Liver (tissue), 9 donors: ENCODE data around the gene CLDN25. TPM values are rescaled to one million over a fixed set of nuclear protein-coding genes. Genes with fewer than 3 reads are reported as not detected.

Source experiments
- DNase-seq: peaks from one replicate; pipeline ENCODE4 v3.0.0-alpha.2; 2017; ENCODE audit warnings: low spot score
- H3K27ac ChIP-seq, 2 donors: one replicate each; pipeline ENCODE4 v1.7.0; 2013; ENCODE audit warnings: inconsistent platforms in 2 of 2, low read length in 2 of 2, control low read depth in 1 of 2, low read depth in 1 of 2, mild to moderate bottlenecking in 1 of 2
- H3K27me3 ChIP-seq, 4 donors: one replicate each; pipeline versions ENCODE4 v1.6.1 to v1.7.0; 2013; ENCODE audit warnings: low read length in 3 of 4, inconsistent platforms in 1 of 4, mild to moderate bottlenecking in 1 of 4, moderate library complexity in 1 of 4; ENCODE audit not compliant: control insufficient read depth in 4 of 4, insufficient read depth in 4 of 4
- H3K36me3 ChIP-seq, 4 donors: one replicate each; pipeline versions ENCODE4 v1.6.1 to v1.7.0; 2013; ENCODE audit warnings: low read length in 3 of 4, mild to moderate bottlenecking in 3 of 4, low read depth in 1 of 4, moderate library complexity in 1 of 4; ENCODE audit not compliant: control insufficient read depth in 4 of 4, insufficient read depth in 3 of 4
- H3K4me1 ChIP-seq, 4 donors: one replicate each; pipeline versions ENCODE4 v1.6.1 to v1.7.0; 2013; ENCODE audit warnings: low read length in 3 of 4, mild to moderate bottlenecking in 3 of 4, moderate library complexity in 1 of 4; ENCODE audit not compliant: control insufficient read depth in 4 of 4, insufficient read depth in 4 of 4
- H3K4me3 ChIP-seq, 3 donors: one replicate each; pipeline versions ENCODE4 v1.6.1 to v1.7.0; 2013; ENCODE audit warnings: low read length in 3 of 3, control low read depth in 1 of 3, low read depth in 1 of 3, mild to moderate bottlenecking in 1 of 3
- H3K9ac ChIP-seq, 2 donors: one replicate each; pipeline ENCODE4 v1.7.0; 2013; ENCODE audit warnings: low read length in 2 of 2, mild to moderate bottlenecking in 2 of 2, moderate library complexity in 2 of 2, control low read depth in 1 of 2, low read depth in 1 of 2
- H3K9me3 ChIP-seq, 4 donors: one replicate each; pipeline versions ENCODE4 v1.6.1 to v1.7.0; 2013; ENCODE audit warnings: low read length in 3 of 4; ENCODE audit not compliant: control insufficient read depth in 4 of 4
- EGR1 ChIP-seq, 2 donors: IDR thresholded peaks; 2 replicates each; pipeline ENCODE4 v1.6.1; 2016 to 2018; ENCODE audit warnings: antibody characterized with exemption in 2 of 2, low read depth in 2 of 2
- FOXA1 ChIP-seq: IDR thresholded peaks from 2 replicates; pipeline ENCODE4 v1.6.1; 2016; ENCODE audit warnings: antibody characterized with exemption
- FOXA2 ChIP-seq: IDR thresholded peaks from 2 replicates; pipeline ENCODE4 v1.6.1; 2016; ENCODE audit warnings: antibody characterized with exemption
- GABPA ChIP-seq, 2 donors: IDR thresholded peaks in 1 of 2; conservative IDR thresholded peaks in 1 of 2; 2 replicates each; pipeline ENCODE4 v1.6.1; 2016; ENCODE audit warnings: antibody characterized with exemption in 2 of 2, mild to moderate bottlenecking in 1 of 2, moderate library complexity in 1 of 2
- HNF4A ChIP-seq, 2 donors: conservative IDR thresholded peaks; 2 replicates each; pipeline ENCODE4 v1.6.1; 2016; ENCODE audit warnings: antibody characterized with exemption in 2 of 2, mild to moderate bottlenecking in 2 of 2
- HNF4G ChIP-seq: IDR thresholded peaks from 2 replicates; pipeline ENCODE4 v1.6.1; 2016; ENCODE audit warnings: antibody characterized with exemption
- JUND ChIP-seq, 2 donors: IDR thresholded peaks; 2 replicates each; pipeline ENCODE4 v1.6.1; 2016; ENCODE audit warnings: antibody characterized with exemption in 2 of 2
- RAD21 ChIP-seq, 2 donors: IDR thresholded peaks; 2 replicates each; pipeline ENCODE4 v1.6.1; 2016; ENCODE audit warnings: antibody characterized with exemption in 2 of 2, mild to moderate bottlenecking in 2 of 2
- RXRA ChIP-seq, 2 donors: IDR thresholded peaks; 2 replicates each; pipeline ENCODE4 v1.6.1; 2017 to 2018; ENCODE audit warnings: antibody characterized with exemption in 2 of 2, mild to moderate bottlenecking in 1 of 2
- SP1 ChIP-seq: IDR thresholded peaks from 2 replicates; pipeline ENCODE4 v1.6.1; 2018; ENCODE audit warnings: antibody characterized with exemption, mild to moderate bottlenecking
- TAF1 ChIP-seq: conservative IDR thresholded peaks from 2 replicates; pipeline ENCODE4 v1.6.1; 2016; ENCODE audit warnings: antibody characterized with exemption, mild to moderate bottlenecking
- WGBS: extraction: QIAGEN DNeasy Blood & Tissue Kit; methylation state at CpG from one replicate; pipeline ENCODE4 v1.1.7; 2013; 5-methylcytosine and 5-hydroxymethylcytosine counted together
- polyA plus RNA-seq, 2 donors: library from polyadenylated mRNA; stranded (reverse) in 1 of 2; unstranded in 1 of 2; fragments of 200-250 nt in 1 of 2; fragments of >200 nt in 1 of 2; fragmentation: Nextera tagmentation in 1 of 2; extraction: Ambion mirVana in 1 of 2; gene quantifications; one replicate each; pipeline versions ENCODE4 v1.2.1 to v1.2.3, GENCODE V29; 2013 to 2015
- total RNA-seq, 2 donors: library from RNA; depleted of rRNA; stranded (reverse); fragments of >200 nt; gene quantifications; one replicate each; pipeline ENCODE4 v1.2.3, GENCODE V29; 2014
- TF ChIP-seq, protein P1 (sequence below): IDR thresholded peaks from 2 replicates; pipeline ENCODE4 v1.6.1; 2016; ENCODE audit warnings: antibody characterized with exemption
- TF ChIP-seq, protein P2 (sequence below): IDR thresholded peaks from 2 replicates; pipeline ENCODE4 v1.6.1; 2016; ENCODE audit warnings: antibody characterized with exemption
- TF ChIP-seq, protein P3 (sequence below): IDR thresholded peaks from 2 replicates; pipeline ENCODE4 v1.6.1; 2016; ENCODE audit warnings: antibody characterized with exemption
- TF ChIP-seq, protein P4 (sequence below): IDR thresholded peaks from 2 replicates; pipeline ENCODE4 v1.6.1; 2016; ENCODE audit warnings: antibody characterized with exemption, mild to moderate bottlenecking
- TF ChIP-seq, protein P5 (sequence below): fragments of 150-350 bp; IDR thresholded peaks from 2 replicates; pipeline ENCODE4 v1.5.1; 2017; ENCODE audit warnings: improper control_type of control experiment, low read depth, low read length; ENCODE audit not compliant: missing input control
- donor health status: healthy.
- donor health status: healthy.
- donor health status: healthy.
- donor health status: healthy.
- donor health status: healthy.

The CLDN25 gene
- total and polyA plus RNA-seq, 4 donors, result not detected

DNA sequence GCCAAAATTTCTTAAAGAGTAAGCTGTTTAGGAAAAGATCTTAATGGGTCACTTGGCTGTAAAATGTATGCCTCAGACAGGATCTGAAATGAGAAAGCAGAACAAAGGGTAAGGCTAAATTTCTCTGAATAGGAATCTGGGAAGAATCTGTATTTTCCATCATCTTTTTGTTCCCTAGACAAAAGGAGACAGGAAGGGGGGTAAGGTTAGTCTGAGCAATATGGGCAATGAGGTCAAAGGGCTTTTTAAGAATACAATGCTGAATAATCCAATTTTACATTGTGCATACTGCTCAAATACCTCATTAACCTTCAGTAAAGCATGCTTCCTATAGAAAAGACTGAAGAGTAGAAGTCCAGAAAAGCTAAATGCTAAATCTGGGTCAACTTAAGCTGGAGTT lies 34.6 kb downstream of the CLDN25 start:
- H3K4me1 ChIP-seq, result no peaks in the 10 kb centered on the region
- no peaks in the 10 kb centered on the region for H3K27me3 ChIP-seq
- TF ChIP-seq GABPA (IDR thresholded peaks at IDR 0.05 in 1 of 2, conservative IDR thresholded peaks at IDR 0.05 in 1 of 2), result no peak
- TF ChIP-seq, protein P1, sequence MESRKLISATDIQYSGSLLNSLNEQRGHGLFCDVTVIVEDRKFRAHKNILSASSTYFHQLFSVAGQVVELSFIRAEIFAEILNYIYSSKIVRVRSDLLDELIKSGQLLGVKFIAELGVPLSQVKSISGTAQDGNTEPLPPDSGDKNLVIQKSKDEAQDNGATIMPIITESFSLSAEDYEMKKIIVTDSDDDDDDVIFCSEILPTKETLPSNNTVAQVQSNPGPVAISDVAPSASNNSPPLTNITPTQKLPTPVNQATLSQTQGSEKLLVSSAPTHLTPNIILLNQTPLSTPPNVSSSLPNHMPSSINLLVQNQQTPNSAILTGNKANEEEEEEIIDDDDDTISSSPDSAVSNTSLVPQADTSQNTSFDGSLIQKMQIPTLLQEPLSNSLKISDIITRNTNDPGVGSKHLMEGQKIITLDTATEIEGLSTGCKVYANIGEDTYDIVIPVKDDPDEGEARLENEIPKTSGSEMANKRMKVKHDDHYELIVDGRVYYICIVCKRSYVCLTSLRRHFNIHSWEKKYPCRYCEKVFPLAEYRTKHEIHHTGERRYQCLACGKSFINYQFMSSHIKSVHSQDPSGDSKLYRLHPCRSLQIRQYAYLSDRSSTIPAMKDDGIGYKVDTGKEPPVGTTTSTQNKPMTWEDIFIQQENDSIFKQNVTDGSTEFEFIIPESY, result no peak
- TF ChIP-seq, protein P2, sequence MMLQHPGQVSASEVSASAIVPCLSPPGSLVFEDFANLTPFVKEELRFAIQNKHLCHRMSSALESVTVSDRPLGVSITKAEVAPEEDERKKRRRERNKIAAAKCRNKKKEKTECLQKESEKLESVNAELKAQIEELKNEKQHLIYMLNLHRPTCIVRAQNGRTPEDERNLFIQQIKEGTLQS, result no peak
- no peak for TF ChIP-seq EGR1 (IDR thresholded peaks at IDR 0.05; ENCODE audit: low read depth in 2 of 2)
- no peak for TF ChIP-seq RAD21 (IDR thresholded peaks at IDR 0.05)
- no peak for TF ChIP-seq HNF4G
- no peak for TF ChIP-seq TAF1
- TF ChIP-seq, protein P3, sequence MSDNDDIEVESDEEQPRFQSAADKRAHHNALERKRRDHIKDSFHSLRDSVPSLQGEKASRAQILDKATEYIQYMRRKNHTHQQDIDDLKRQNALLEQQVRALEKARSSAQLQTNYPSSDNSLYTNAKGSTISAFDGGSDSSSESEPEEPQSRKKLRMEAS, result no peak
- DNase-seq, result no peak
- H3K4me3 ChIP-seq, result no peak overlapping the region
- peaks cover 3 to 14% (median 5%) of the 10 kb centered on the region in 4 donors for H3K36me3 ChIP-seq
- no peak overlapping the region for H3K27ac ChIP-seq
- H3K9me3 ChIP-seq, result no peaks in the 10 kb centered on the region
- no peak overlapping the region for H3K9ac ChIP-seq

DNA sequence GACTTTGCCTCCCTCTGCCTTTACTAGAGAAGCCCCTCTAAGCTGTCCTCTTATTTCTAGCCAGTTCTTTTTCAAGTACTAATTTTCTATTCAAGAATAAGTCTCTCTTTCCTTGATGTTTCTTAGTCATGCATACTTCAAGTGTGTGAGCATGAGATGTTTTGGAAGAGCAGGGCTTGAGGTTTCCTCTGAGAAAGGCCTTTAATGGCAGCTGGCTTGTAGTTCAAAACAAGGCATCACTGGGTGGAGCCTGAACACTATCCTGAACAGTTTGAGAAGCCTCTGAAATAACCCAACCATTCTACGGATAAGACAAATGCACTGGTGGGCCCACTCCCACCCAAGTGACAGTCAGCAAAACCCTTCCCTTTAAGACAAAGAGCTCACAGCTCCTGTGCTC lies 37.6 kb downstream of the CLDN25 start:
- no peak overlapping the region for H3K9ac ChIP-seq
- no peaks in the 10 kb centered on the region for H3K4me1 ChIP-seq
- no peaks in the 10 kb centered on the region for H3K9me3 ChIP-seq
- TF ChIP-seq JUND (IDR thresholded peaks at IDR 0.05) (no peak), RXRA (IDR thresholded peaks at IDR 0.05) (no peak), SP1 (no peak), EGR1 (IDR thresholded peaks at IDR 0.05; ENCODE audit: low read depth in 2 of 2) (no peak), TAF1 (no peak), HNF4A (conservative IDR thresholded peaks at IDR 0.05) (no peak), FOXA1 (no peak), HNF4G (no peak), FOXA2 (no peak), GABPA (IDR thresholded peaks at IDR 0.05 in 1 of 2, conservative IDR thresholded peaks at IDR 0.05 in 1 of 2) (no peak), RAD21 (IDR thresholded peaks at IDR 0.05) (no peak)
- TF ChIP-seq, protein P4, sequence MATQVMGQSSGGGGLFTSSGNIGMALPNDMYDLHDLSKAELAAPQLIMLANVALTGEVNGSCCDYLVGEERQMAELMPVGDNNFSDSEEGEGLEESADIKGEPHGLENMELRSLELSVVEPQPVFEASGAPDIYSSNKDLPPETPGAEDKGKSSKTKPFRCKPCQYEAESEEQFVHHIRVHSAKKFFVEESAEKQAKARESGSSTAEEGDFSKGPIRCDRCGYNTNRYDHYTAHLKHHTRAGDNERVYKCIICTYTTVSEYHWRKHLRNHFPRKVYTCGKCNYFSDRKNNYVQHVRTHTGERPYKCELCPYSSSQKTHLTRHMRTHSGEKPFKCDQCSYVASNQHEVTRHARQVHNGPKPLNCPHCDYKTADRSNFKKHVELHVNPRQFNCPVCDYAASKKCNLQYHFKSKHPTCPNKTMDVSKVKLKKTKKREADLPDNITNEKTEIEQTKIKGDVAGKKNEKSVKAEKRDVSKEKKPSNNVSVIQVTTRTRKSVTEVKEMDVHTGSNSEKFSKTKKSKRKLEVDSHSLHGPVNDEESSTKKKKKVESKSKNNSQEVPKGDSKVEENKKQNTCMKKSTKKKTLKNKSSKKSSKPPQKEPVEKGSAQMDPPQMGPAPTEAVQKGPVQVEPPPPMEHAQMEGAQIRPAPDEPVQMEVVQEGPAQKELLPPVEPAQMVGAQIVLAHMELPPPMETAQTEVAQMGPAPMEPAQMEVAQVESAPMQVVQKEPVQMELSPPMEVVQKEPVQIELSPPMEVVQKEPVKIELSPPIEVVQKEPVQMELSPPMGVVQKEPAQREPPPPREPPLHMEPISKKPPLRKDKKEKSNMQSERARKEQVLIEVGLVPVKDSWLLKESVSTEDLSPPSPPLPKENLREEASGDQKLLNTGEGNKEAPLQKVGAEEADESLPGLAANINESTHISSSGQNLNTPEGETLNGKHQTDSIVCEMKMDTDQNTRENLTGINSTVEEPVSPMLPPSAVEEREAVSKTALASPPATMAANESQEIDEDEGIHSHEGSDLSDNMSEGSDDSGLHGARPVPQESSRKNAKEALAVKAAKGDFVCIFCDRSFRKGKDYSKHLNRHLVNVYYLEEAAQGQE, result no peak
- TF ChIP-seq, protein P2, result no peak
- TF ChIP-seq, protein P3, result no peak
- TF ChIP-seq, protein P5, sequence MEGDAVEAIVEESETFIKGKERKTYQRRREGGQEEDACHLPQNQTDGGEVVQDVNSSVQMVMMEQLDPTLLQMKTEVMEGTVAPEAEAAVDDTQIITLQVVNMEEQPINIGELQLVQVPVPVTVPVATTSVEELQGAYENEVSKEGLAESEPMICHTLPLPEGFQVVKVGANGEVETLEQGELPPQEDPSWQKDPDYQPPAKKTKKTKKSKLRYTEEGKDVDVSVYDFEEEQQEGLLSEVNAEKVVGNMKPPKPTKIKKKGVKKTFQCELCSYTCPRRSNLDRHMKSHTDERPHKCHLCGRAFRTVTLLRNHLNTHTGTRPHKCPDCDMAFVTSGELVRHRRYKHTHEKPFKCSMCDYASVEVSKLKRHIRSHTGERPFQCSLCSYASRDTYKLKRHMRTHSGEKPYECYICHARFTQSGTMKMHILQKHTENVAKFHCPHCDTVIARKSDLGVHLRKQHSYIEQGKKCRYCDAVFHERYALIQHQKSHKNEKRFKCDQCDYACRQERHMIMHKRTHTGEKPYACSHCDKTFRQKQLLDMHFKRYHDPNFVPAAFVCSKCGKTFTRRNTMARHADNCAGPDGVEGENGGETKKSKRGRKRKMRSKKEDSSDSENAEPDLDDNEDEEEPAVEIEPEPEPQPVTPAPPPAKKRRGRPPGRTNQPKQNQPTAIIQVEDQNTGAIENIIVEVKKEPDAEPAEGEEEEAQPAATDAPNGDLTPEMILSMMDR, result no peak
- TF ChIP-seq, protein P1, result no peak
- no peak overlapping the region for H3K27ac ChIP-seq
- no peaks in the 10 kb centered on the region for H3K27me3 ChIP-seq
- peaks cover 1 to 18% (median 13%) of the 10 kb centered on the region in 4 donors for H3K36me3 ChIP-seq
- DNase-seq, result no peak
- WGBS, result 97% methylated on average over 1 of the region's 1 CpG
- no peak overlapping the region for H3K4me3 ChIP-seq
